ENCODE results near the gene ZNF684. TPM values are rescaled to one million over a fixed set of nuclear protein-coding genes. Genes with fewer than 3 reads are reported as not detected.

ZNF684 gene
- total RNA-seq, 4 donors from 2014 or later = 1.3 to 4.4 (median 3.4) TPM

DNA sequence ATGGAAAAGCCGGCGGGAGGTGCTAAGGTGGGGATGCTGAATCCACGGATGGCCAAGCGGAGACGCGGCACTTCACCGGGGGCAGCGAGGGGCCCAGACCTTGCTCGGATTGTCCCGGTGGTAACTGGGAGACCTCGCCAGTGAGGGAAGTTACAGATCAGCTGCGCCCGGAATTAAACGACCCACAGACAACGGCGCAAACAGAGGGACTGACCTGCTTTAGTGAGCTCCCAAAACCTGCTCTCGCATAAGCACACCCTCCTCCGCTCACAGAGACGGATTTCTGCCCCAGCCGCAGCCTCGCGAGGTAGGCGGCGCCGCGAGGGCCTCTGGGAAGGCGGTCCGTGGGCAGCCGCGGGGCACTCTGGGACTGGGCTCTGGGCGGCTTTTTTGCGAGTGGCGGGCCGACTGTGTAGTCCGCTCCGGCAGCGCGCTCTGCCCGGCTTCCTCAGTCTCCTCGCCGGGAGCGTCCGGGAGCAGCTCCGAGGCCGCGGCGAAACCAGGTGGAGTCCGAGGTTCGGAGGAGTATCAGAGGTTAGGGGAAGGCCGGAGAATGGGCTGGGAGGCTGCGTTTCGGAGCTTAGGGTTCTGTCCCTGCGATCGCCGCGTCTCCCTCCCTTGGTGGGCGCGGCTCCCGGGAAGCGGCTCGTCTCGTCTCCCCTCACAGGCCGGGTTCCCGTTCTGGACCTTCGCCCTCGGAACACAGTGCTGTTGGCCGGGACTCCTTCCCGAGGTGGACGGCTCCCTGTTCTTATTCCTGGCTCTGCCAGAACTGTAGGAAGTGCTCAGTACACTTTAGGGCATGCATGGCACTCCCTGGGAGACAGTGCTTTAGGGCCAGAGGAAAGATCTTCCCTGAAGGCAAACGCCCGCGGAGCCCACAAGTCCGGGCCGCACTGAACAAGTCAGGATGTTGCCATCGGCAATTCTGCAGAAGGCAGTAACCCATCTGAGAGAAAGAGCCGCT, 22.8 kb upstream of the ZNF684 start, which contains the start of gene EXO5:
Gene EXO5, plus strand, starts transcription at position 393 of the 967 bp plus-strand sequence. CDS start 5,778 bp downstream, outside the sequence.
- Histone ChIP-seq H3K4me3 (peak within 1 kb of the TSS; percentile 72 to 84 (median 76)), H3K4me1 (peaks cover 16 to 22% (median 18%) of the 10 kb centered on the region in 4 donors), H3K27ac (replicated peaks in 1 of 4) (peak within 1 kb of the TSS; percentile 73 to 84 (median 78)), H3K9me3 (peaks cover 0 to 5% (median 0%) of the 10 kb centered on the region in 4 donors), H3K27me3 (no peaks in the 10 kb centered on the region), H3K36me3 (no peaks in the 10 kb centered on the region)
- peak; percentile 94 for DNase-seq (ENCODE audit: extremely low spot score)
- intact Hi-C loops (cut with DNase I) = no loop called here
- TF ChIP-seq, protein P1, sequence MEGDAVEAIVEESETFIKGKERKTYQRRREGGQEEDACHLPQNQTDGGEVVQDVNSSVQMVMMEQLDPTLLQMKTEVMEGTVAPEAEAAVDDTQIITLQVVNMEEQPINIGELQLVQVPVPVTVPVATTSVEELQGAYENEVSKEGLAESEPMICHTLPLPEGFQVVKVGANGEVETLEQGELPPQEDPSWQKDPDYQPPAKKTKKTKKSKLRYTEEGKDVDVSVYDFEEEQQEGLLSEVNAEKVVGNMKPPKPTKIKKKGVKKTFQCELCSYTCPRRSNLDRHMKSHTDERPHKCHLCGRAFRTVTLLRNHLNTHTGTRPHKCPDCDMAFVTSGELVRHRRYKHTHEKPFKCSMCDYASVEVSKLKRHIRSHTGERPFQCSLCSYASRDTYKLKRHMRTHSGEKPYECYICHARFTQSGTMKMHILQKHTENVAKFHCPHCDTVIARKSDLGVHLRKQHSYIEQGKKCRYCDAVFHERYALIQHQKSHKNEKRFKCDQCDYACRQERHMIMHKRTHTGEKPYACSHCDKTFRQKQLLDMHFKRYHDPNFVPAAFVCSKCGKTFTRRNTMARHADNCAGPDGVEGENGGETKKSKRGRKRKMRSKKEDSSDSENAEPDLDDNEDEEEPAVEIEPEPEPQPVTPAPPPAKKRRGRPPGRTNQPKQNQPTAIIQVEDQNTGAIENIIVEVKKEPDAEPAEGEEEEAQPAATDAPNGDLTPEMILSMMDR (IDR thresholded peaks at IDR 0.05) = peak in 1 of 3 experiments; percentile 8
- no peak for TF ChIP-seq EP300 (IDR thresholded peaks at IDR 0.05)
- TF ChIP-seq POLR2A (IDR thresholded peaks at IDR 0.05; ENCODE audit: low read depth) = no peak
- peak; percentile 79 to 88 for TF ChIP-seq POLR2AphosphoS5 (IDR thresholded peaks at IDR 0.05)
- 2% methylated on average over 21 of the region's 76 CpGs for WGBS

DNA sequence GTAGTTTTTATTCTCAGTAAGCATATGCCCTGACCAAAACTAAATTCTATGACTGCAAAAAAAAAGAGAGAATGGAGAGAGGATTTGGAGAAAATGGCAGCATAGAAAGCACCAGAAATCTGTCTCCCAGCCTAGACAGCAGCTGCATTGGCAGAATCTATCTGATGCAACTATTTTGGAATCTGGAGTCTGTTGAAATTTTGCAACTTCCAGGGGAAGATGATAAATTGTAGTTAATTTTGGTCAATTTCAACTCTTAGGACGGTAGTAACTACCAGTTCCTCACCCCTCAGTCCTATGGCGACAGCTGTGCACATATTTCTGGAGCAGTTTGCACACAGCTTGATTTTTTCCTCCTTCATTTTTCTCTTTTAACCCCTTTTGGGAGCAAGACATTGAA, 11.9 kb upstream of the ZNF684 start:
- Histone ChIP-seq H3K4me1 (no peaks in the 10 kb centered on the region), H3K36me3 (peaks cover 8 to 12% (median 11%) of the 10 kb centered on the region in 4 donors), H3K27me3 (no peaks in the 10 kb centered on the region), H3K4me3 (no peak overlapping the region), H3K9me3 (peaks cover 0 to 17% (median 7%) of the 10 kb centered on the region in 4 donors), H3K27ac (replicated peaks in 1 of 4) (no peak overlapping the region)
- WGBS = 83% methylated on average over 2 of the region's 2 CpGs
- intact Hi-C loops (cut with DNase I) = no loop called here
- TF ChIP-seq EP300 (IDR thresholded peaks at IDR 0.05) (no peak), POLR2A (IDR thresholded peaks at IDR 0.05; ENCODE audit: low read depth) (no peak), POLR2AphosphoS5 (IDR thresholded peaks at IDR 0.05) (no peak)
- TF ChIP-seq, protein P1 (IDR thresholded peaks at IDR 0.05) = no peak
- no peak for DNase-seq (ENCODE audit: extremely low spot score)

DNA sequence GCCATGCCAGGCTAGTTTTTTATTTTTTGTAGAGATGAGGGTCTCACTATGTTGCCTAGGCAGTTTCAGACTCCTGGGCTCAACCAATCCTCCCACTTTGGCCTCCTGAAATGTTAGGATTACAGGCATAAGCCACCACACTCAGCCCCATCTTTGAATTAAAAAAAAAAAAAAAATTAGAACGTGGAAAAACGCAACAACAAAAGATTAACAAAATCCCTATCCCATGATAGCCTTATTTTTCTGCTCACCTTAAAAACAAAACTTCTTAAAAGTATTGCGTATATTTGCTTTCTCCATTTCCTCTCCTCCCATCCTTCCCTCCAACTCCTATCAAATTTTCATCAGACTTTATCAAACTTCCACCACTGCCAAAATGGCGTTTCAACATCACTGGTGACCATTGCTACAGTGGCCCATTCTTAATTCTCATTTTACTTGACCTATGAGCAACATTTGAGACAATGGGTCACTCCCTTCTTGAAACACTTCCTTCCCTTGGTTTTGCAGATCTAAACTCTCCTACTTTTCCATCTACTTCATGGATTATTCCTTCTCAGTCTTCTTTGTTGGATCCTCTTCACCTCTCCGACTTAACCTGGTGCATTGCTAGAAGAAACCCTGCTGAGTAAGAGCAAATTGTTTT, 579 bp upstream of the ZNF684 start:
- intact Hi-C loops (cut with DNase I) = no loop called here
- DNase-seq (ENCODE audit: extremely low spot score) = no peak
- peaks cover 18 to 22% (median 21%) of the 10 kb centered on the region in 4 donors for H3K4me1 ChIP-seq
- H3K4me3 ChIP-seq = peak overlapping the region; percentile 66 to 90 (median 70)
- TF ChIP-seq POLR2AphosphoS5 (IDR thresholded peaks at IDR 0.05) = no peak
- peaks cover 0 to 4% (median 1%) of the 10 kb centered on the region in 4 donors for H3K27me3 ChIP-seq
- peaks cover 0 to 8% (median 0%) of the 10 kb centered on the region in 4 donors for H3K36me3 ChIP-seq
- 35% methylated on average over 5 of the region's 5 CpGs for WGBS
- H3K9me3 ChIP-seq = peaks cover 0 to 4% (median 0%) of the 10 kb centered on the region in 4 donors
- H3K27ac ChIP-seq (replicated peaks in 1 of 4) = peak overlapping the region; percentile 76 to 90 (median 85)

DNA sequence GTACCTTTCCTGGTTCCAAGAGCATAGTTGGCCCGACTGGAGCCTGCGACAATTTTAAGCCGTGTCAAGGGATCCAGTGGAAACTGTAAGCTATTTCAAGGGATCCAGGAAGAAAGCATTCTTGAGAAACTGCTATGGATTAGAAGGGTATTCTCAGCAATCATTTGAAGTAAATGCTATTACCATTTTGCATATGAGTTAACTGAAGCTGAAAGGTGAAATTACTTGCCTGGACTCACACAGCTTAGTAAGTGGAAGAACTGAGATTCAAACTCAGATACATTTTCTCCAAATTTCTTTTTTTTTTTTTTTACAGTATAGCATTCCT, 589 bp downstream of the ZNF684 start:
- Histone ChIP-seq H3K4me1 (peaks cover 18 to 22% (median 21%) of the 10 kb centered on the region in 4 donors), H3K9me3 (no peaks in the 10 kb centered on the region), H3K36me3 (peaks cover 0 to 8% (median 0%) of the 10 kb centered on the region in 4 donors), H3K4me3 (peak overlapping the region; percentile 66 to 90 (median 70)), H3K27ac (replicated peaks in 1 of 4) (peak overlapping the region; percentile 76 to 90 (median 85)), H3K27me3 (peaks cover 0 to 4% (median 0%) of the 10 kb centered on the region in 4 donors)
- TF ChIP-seq, protein P1 (IDR thresholded peaks at IDR 0.05) = no peak
- TF ChIP-seq POLR2AphosphoS5 (IDR thresholded peaks at IDR 0.05) (no peak), POLR2A (IDR thresholded peaks at IDR 0.05; ENCODE audit: low read depth) (no peak), EP300 (IDR thresholded peaks at IDR 0.05) (no peak)
- intact Hi-C loops (cut with DNase I) = no loop called here
- no peak for DNase-seq (ENCODE audit: extremely low spot score)
- WGBS = 2% methylated on average over 3 of the region's 3 CpGs

All from esophagus muscularis mucosa (tissue), 4 donors.